Activated CD4-positive, alpha-beta T cell treated with anti-CD3 and anti-CD28 coated beads, Interleukin-10, Interleukin-2, amounts not matched to agents 100 ng/mL and 50 ng/mL, durations not matched to agents 16 hours and 8 hours (primary cell): ENCODE data around the gene ERMAP.

Experiments
- DNase-seq: peaks from one replicate; pipeline ENCODE4 v3.0.0-alpha.2; 2020

Gene ERMAP

GRCh38 chr1:42816585-42817439 is at the start of gene ERMAP, which contains the start of gene SVBP:
Gene ERMAP, plus strand, starts transcription at chr1:42817122. Its CDS starts 13,327 bp downstream, at chr1:42830449.
Gene SVBP, minus strand, starts transcription at chr1:42817397. Its CDS starts 853 bp downstream, at chr1:42816544.
- DNase-seq: peak; percentile 96

GRCh38 chr1:42767510-42768000 is 49.4 kb upstream of the ERMAP start:
- DNase-seq: no peak

- no peak for DNase-seq
Observed at GRCh38 chr1:42768172-42768571, 48.8 kb upstream of the ERMAP start.

GRCh38 chr1:42769811-42770210 is 47.1 kb upstream of the ERMAP start:
- DNase-seq: no peak

GRCh38 chr1:42773420-42773819 is 43.5 kb upstream of the ERMAP start:
- DNase-seq: peak; percentile 24

GRCh38 chr1:42774928-42775526 is 41.9 kb upstream of the ERMAP start:
- no peak for DNase-seq

- DNase-seq: no peak
Observed at GRCh38 chr1:42776502-42776901, 40.4 kb upstream of the ERMAP start.

GRCh38 chr1:42777852-42778251 is 39.1 kb upstream of the ERMAP start:
- peak; percentile 43 for DNase-seq

GRCh38 chr1:42779725-42780124 is 37.2 kb upstream of the ERMAP start:
- DNase-seq: peak; percentile 30

- no peak for DNase-seq
Observed at GRCh38 chr1:42780176-42780575, 36.7 kb upstream of the ERMAP start.

GRCh38 chr1:42783092-42783491 is 33.8 kb upstream of the ERMAP start:
- DNase-seq: no peak

- no peak for DNase-seq
Observed at GRCh38 chr1:42784547-42784945, 32.4 kb upstream of the ERMAP start.

GRCh38 chr1:42784946-42785693 is 31.8 kb upstream of the ERMAP start, which contains the start of gene TMEM269:
Gene TMEM269, plus strand, starts transcription at chr1:42784991. Its CDS starts 4,903 bp downstream, at chr1:42789894.
- peak; percentile 44 for DNase-seq

- no peak for DNase-seq
Observed at GRCh38 chr1:42786097-42786496, 30.8 kb upstream of the ERMAP start.

- DNase-seq: no peak
Observed at GRCh38 chr1:42788021-42788420, 28.9 kb upstream of the ERMAP start.

GRCh38 chr1:42793824-42794223 is 23.1 kb upstream of the ERMAP start:
- no peak for DNase-seq

GRCh38 chr1:42797414-42797813 is 19.5 kb upstream of the ERMAP start:
- no peak for DNase-seq

- no peak for DNase-seq
Observed at GRCh38 chr1:42797979-42798378, 18.9 kb upstream of the ERMAP start.

GRCh38 chr1:42801832-42802473 is 15.0 kb upstream of the ERMAP start:
- DNase-seq: no peak

GRCh38 chr1:42806171-42806570 is 10.8 kb upstream of the ERMAP start:
- no peak for DNase-seq

GRCh38 chr1:42806593-42806992 is 10.3 kb upstream of the ERMAP start:
- DNase-seq: no peak

GRCh38 chr1:42807056-42807668 is 9.8 kb upstream of the ERMAP start:
- DNase-seq: no peak
